GM19438 (cell line): ENCODE data around the gene POU2F3.

Experiments used
- ATAC-seq: cut with Tn5 transposase; IDR thresholded peaks from one replicate; pipeline ENCODE4 v1.9.1; 2021; ENCODE audit warnings: low read depth; ENCODE audit not compliant: unreplicated experiment

POU2F3 gene

DNA sequence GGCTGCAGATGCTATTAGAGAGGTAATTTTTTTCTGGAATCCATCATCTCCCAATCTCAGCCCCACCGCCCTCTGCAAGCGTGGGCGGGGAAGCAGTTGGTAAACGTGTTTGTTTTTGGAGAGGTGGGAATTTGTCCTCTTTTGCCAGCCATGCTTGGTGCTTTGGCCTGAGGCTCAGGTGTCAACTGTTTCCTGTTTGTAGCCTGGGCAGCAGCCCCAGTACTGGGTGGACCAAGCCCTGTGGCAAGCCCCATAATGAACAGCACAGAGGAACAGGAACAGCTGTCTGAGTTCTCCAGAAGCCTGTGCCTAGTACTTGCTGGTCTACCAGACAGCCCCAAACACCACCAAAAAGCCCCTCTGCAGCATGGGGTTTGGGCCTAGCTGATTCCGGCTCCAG is 39.6 kb downstream of the POU2F3 start:
- no peak for ATAC-seq

DNA sequence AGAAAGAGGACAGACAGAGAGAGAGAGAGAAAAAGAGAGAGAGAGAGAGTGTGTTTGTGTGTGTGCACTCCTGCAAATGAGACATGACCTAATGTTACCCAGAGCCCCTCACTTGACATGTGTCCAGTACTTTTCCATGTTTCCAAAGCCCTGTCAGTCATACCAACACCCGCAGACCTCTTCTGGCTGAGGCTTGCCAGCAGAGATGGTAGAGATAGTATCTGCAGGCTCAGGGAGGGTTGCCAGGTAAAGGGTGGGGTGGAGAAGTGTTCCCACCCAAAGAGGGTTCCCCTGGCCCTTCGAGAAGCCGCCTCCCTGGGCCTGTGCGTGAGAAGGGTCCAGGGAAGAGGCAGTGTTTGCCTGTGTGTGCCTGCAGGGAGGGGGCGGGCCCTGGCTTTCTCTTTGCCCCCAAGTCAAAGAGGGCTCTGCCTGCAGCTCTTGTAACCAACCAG is 40.7 kb downstream of the POU2F3 start:
- ATAC-seq = no peak

DNA sequence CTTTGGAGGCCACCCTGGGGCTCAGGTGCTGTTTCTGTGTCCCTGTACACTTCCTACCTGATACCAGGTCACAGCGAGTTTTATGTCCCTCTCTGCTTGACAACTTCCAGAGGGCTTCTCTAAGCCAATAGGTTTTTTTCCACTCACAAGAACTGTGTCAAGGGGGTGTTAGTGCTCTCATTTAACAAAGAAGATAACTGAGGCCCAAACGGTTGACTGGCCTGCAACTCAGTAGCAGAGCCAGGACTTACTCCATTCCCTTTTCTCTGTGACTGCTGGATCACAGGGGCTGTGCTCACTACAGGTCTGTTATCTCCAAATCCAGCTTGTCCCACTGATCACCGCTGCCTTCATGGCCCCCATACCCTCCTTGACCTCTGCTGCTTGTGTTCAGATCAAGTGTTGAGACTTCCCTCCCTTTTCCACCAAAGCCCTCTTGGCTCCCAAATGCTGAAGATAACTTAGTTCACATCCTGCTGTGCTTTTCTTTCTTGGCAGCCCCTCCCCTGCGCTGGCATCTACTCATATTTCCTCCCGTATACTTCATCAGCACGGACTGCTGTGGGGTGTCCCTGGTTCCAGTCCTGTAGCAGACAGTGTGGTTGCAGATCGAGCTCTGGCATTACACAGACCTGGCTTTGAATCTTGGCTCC is 41.3 kb downstream of the POU2F3 start:
- ATAC-seq = no peak

GRCh38 chr11:120283124-120283523 is 43.2 kb downstream of the POU2F3 start:
- ATAC-seq = no peak

GRCh38 chr11:120284272-120284671 is 44.3 kb downstream of the POU2F3 start:
- ATAC-seq = no peak

DNA sequence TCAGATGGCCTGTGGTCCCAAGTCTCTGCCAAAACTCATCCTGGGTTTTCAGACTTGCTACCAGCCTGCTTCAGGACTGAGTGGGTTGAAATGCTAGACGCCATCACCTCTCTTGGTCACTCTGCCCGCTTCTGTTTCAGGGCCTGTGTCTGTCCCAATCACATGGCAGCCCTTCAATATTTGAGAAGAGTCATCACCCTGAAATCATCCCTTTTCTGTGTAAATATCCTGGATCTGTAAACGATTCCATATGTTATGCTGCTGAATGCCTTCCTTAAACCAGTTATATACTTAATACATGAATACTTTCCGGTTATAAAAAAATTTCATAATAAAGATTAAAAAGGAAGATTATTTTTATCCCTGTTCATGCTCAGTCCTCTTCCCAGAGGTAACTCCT is 45.3 kb downstream of the POU2F3 start:
- ATAC-seq = no peak

GRCh38 chr11:120288021-120288420 is 48.1 kb downstream of the POU2F3 start:
- ATAC-seq = no peak

GRCh38 chr11:120289426-120289825 is 49.5 kb downstream of the POU2F3 start:
- no peak for ATAC-seq

GRCh38 chr11:120290956-120291355 is 51.0 kb downstream of the POU2F3 start:
- ATAC-seq = no peak

GRCh38 chr11:120293038-120293800 is 53.3 kb downstream of the POU2F3 start:
- ATAC-seq = no peak

GRCh38 chr11:120294096-120294495 is 54.2 kb downstream of the POU2F3 start:
- no peak for ATAC-seq

DNA sequence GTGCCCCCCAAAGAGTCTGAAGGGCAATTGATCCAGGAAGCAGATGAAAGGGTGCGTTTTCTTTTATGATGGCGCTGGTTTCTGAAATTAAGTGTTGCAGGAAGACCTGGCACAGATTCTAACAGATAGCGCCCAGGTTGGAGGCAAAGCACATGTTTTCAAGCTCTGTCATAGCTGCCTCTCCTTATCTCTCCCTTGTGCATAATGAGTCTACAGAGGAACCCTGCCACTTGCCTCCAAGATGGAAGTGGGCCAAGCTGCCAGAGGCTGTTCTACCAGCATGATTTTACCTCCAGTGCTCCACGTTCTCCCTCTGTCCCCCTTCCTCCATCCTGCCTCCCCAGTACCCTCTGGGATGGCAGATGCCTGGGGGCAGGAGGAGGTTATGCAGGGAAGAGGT is 55.2 kb downstream of the POU2F3 start:
- ATAC-seq = no peak

DNA sequence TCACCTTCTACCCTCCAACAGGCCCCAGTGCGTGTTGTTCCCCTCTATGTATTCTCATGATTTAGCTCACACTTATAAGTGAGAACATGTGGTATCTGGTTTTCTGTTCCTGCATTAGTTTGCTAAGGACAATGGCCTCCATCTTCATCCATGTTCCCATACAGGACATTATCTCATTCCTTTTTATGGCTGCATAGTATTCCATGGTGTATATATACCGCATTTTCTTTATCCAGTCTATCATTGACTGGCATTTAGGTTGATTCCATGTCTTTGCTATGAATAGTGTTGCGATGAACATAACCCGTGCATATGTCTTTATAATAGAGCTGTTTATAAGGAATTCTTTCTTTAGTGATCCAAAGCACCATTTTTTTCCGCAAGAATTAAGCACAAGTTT is 56.6 kb downstream of the POU2F3 start:
- ATAC-seq = no peak

- ATAC-seq = no peak
Observed at GRCh38 chr11:120298461-120298860, 58.5 kb downstream of the POU2F3 start.

- no peak for ATAC-seq
Observed at GRCh38 chr11:120302001-120302805, 62.3 kb downstream of the POU2F3 start.

GRCh38 chr11:120303004-120303637 is 63.2 kb downstream of the POU2F3 start:
- no peak for ATAC-seq

- no peak for ATAC-seq
Observed at GRCh38 chr11:120304526-120304925, 64.6 kb downstream of the POU2F3 start.

DNA sequence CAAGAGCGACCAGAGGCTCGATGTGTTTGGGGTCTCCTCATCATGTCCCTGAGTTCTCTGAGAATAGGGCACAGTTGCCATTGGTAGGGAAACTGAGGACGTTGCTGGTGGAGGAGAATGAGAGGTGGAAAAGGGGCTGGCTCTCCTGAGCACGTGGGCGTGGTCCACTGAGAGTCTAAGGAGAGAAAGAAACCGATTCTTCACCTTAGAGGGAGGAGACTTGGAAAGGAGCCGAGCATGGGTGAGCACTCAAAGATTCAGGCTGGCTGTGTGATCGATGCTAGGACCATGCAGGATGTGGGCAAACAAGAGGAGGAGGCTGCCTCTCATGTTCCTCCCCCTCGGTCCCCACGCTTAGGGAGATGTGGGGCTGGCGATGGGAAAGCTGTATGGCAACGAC is 65.3 kb downstream of the POU2F3 start:
- ATAC-seq = no peak

GRCh38 chr11:120306519-120307242 is 66.7 kb downstream of the POU2F3 start:
- ATAC-seq = no peak

- no peak for ATAC-seq
Observed at GRCh38 chr11:120307476-120307875, 67.5 kb downstream of the POU2F3 start.
